OCI-LY1 (cell line): ENCODE measurements around the gene UBXN10.

Source experiments
- H2AFZ ChIP-seq: fragments of 200-600 bp; sonication (generic), shearing (Covaris generic); 2 replicates; pipeline ENCODE4 v1.6.0; 2014; ENCODE audit warnings: antibody characterized with exemption, mild to moderate bottlenecking, low read length
- H3F3A ChIP-seq: fragments of 200-600 bp; sonication (generic), shearing (Covaris generic); 2 replicates; pipeline ENCODE4 v1.6.0; 2014; ENCODE audit warnings: mild to moderate bottlenecking, antibody characterized with exemption, low read length, moderate library complexity; ENCODE audit not compliant: insufficient read depth
- H3K27ac ChIP-seq: fragments of 200-600 bp; sonication (generic); 2 replicates; pipeline ENCODE4 v1.5.1; 2014; ENCODE audit warnings: low read length, mixed run types, mild to moderate bottlenecking, low read depth; ENCODE audit not compliant: poor library complexity, severe bottlenecking
- H3K27me3 ChIP-seq: fragments of 200-600 bp; sonication (generic); 2 replicates; pipeline ENCODE4 v1.6.0; 2014; ENCODE audit warnings: antibody characterized with exemption, mild to moderate bottlenecking, low read length, moderate library complexity; ENCODE audit not compliant: insufficient read depth
- H3K36me3 ChIP-seq: fragments of 200-600 bp; sonication (generic); 2 replicates; pipeline ENCODE4 v1.6.1; 2014; ENCODE audit warnings: mild to moderate bottlenecking, antibody characterized with exemption, low read length, moderate library complexity, mixed read lengths; ENCODE audit not compliant: insufficient read depth
- H3K4me1 ChIP-seq: fragments of 200-600 bp; sonication (generic); 2 replicates; pipeline ENCODE4 v1.5.1; 2014; ENCODE audit warnings: mild to moderate bottlenecking, low read length, moderate library complexity; ENCODE audit not compliant: insufficient read depth, severe bottlenecking
- H3K4me2 ChIP-seq: fragments of 200-600 bp; sonication (generic), shearing (Covaris generic); 2 replicates; pipeline ENCODE4 v1.6.1; 2014; ENCODE audit warnings: low read length
- H3K4me3 ChIP-seq: fragments of 200-600 bp; sonication (generic); 2 replicates; pipeline ENCODE4 v1.5.1; 2014; ENCODE audit warnings: low read length, low read depth, mild to moderate bottlenecking, mixed read lengths; ENCODE audit not compliant: poor library complexity, severe bottlenecking
- H3K79me2 ChIP-seq: fragments of 200-600 bp; shearing (Covaris generic); 2 replicates; pipeline ENCODE4 v1.6.1; 2016; ENCODE audit warnings: mixed run types, low read length, mixed read lengths; ENCODE audit not compliant: insufficient read depth
- H3K9ac ChIP-seq: fragments of 200-600 bp; sonication (generic), shearing (Covaris generic); 2 replicates; pipeline ENCODE4 v1.6.1; 2014; ENCODE audit warnings: mild to moderate bottlenecking, low read length, mixed read lengths
- H3K9me2 ChIP-seq: fragments of 200-600 bp; sonication (generic), shearing (Covaris generic); 2 replicates; pipeline ENCODE4 v1.6.1; 2014; ENCODE audit warnings: low read depth, mild to moderate bottlenecking, low read length, mixed read lengths
- H3K9me3 ChIP-seq: fragments of 200-600 bp; shearing (Covaris generic); 2 replicates; pipeline ENCODE4 v1.6.1; 2014; ENCODE audit warnings: low read length, mixed read lengths
- H4K20me1 ChIP-seq: fragments of 200-600 bp; sonication (generic), shearing (Covaris generic); 2 replicates; pipeline ENCODE4 v1.6.0; 2016; ENCODE audit warnings: mild to moderate bottlenecking, low read length; ENCODE audit not compliant: insufficient read depth
- CTCF ChIP-seq: fragments of 200-600 bp; sonication (generic), shearing (Covaris generic); IDR thresholded peaks from 2 replicates; pipeline ENCODE4 v1.5.1; 2017; ENCODE audit warnings: mild to moderate bottlenecking, antibody characterized with exemption, low read length, moderate library complexity, mixed read lengths
- EZH2 ChIP-seq: fragments of 200-600 bp; sonication (generic), shearing (Covaris generic); IDR thresholded peaks from 2 replicates; pipeline ENCODE4 v1.8.0; 2017; ENCODE audit warnings: borderline replicate concordance, mixed run types, mild to moderate bottlenecking, antibody characterized with exemption, low read length, moderate library complexity, mixed read lengths

Gene UBXN10

GRCh38 chr1:20224546-20224945 lies 38.6 kb downstream of the UBXN10 start:
- 0 out of 2 replicates have a peak, but pooled peaks cover 9% of the 10 kb centered on the region for H3K27me3 ChIP-seq
- H3K4me2 ChIP-seq: no peak overlapping the region
- no peak for TF ChIP-seq CTCF
- no peak for TF ChIP-seq EZH2
- H4K20me1 ChIP-seq: no peaks in the 10 kb centered on the region
- no peak overlapping the region for H2AFZ ChIP-seq
- H3K4me3 ChIP-seq: no peak overlapping the region
- no peaks in the 10 kb centered on the region for H3K79me2 ChIP-seq
- H3K9ac ChIP-seq: no peak overlapping the region
- no peaks in the 10 kb centered on the region for H3K4me1 ChIP-seq
- no peak overlapping the region for H3K27ac ChIP-seq
- no peaks in the 10 kb centered on the region for H3K9me3 ChIP-seq
- H3F3A ChIP-seq: no peaks in the 10 kb centered on the region
- H3K36me3 ChIP-seq: no peaks in the 10 kb centered on the region
- H3K9me2 ChIP-seq: no peaks in the 10 kb centered on the region

GRCh38 chr1:20227704-20228103 lies 41.8 kb downstream of the UBXN10 start:
- Histone ChIP-seq H3K27me3 (no peaks in the 10 kb centered on the region), H3K79me2 (no peaks in the 10 kb centered on the region), H3K9me3 (no peaks in the 10 kb centered on the region), H3K9me2 (no peaks in the 10 kb centered on the region), H3K36me3 (no peaks in the 10 kb centered on the region), H3K27ac (no peak overlapping the region), H3F3A (no peaks in the 10 kb centered on the region), H3K4me3 (no peak overlapping the region), H3K4me2 (no peak overlapping the region), H4K20me1 (no peaks in the 10 kb centered on the region), H3K9ac (no peak overlapping the region), H3K4me1 (no peaks in the 10 kb centered on the region), H2AFZ (no peak overlapping the region)
- TF ChIP-seq CTCF (no peak), EZH2 (no peak)

- Histone ChIP-seq H3K27ac (no peak overlapping the region), H3K4me1 (no peaks in the 10 kb centered on the region), H3K9me3 (no peaks in the 10 kb centered on the region), H3K79me2 (no peaks in the 10 kb centered on the region), H4K20me1 (no peaks in the 10 kb centered on the region), H3F3A (no peaks in the 10 kb centered on the region), H3K9me2 (no peaks in the 10 kb centered on the region), H3K4me2 (no peak overlapping the region), H3K4me3 (no peak overlapping the region), H3K27me3 (no peaks in the 10 kb centered on the region), H2AFZ (no peak overlapping the region), H3K9ac (no peak overlapping the region), H3K36me3 (no peaks in the 10 kb centered on the region)
- TF ChIP-seq CTCF (no peak), EZH2 (no peak)
Measured at GRCh38 chr1:20228314-20228825, 42.5 kb downstream of the UBXN10 start.
